ENCODE results near the gene COMMD4. TPM values are rescaled to one million over a fixed set of nuclear protein-coding genes. Genes with fewer than 3 reads are reported as not detected.
"Not testable (repeated sequence)": the region's sequence is repeated elsewhere in the genome, so short reads cannot be mapped to it uniquely, and the experiment has no call there.

Gene COMMD4
- total RNA-seq = 10 to 100 TPM; 67.1 to 72.3 TPM

GRCh38 chr15:75335705-75336355 is at the start of gene COMMD4:
TSS of gene COMMD4 (plus strand) at chr15:75336063. CDS start at chr15:75336090, 27 bp downstream.
- POLR2A ChIA-PET = interaction anchor here (0.6 to 1.9 kb wide), 4 partner anchors 15 to 720 kb away, joined by 4 to 7 read pairs (median 5); partner anchors contain the start of genes CLK3 and MAN2C1
- no peak for TF ChIP-seq CTCF (IDR thresholded peaks at IDR 0.05)
- intact Hi-C loops (cut with micrococcal nuclease) = no loop called here
- DNase-seq = peak; percentile 94
- Mint-ChIP-seq H3K4me1 (ENCODE audit: low read depth) (peaks cover 18% of the 10 kb centered on the region), H3K36me3 (ENCODE audit: low read depth) (peaks cover 3% of the 10 kb centered on the region), H3K27me3 (no peaks in the 10 kb centered on the region), H3K4me3 (peak within 1 kb of the TSS; percentile 93), H3K27ac (peak within 1 kb of the TSS; percentile 91), H3K9me3 (no peaks in the 10 kb centered on the region)
- CTCF ChIA-PET = interaction anchor here (0.9 kb wide), 1 partner anchor 32 kb away, joined by 3 read pairs; no protein-coding TSS in a partner anchor
- peak; percentile 89 for ATAC-seq

GRCh38 chr15:75293660-75294059 is 42.2 kb upstream of the COMMD4 start:
- H3K27ac Mint-ChIP-seq, POLR2A ChIA-PET, DNase-seq: not testable (repeated sequence)

GRCh38 chr15:75298541-75299310 is 37.1 kb upstream of the COMMD4 start:
- H3K9me3 Mint-ChIP-seq, POLR2A ChIA-PET: not testable (repeated sequence)

More at GRCh38 chr15:75293660-75294059, 42.2 kb upstream of the COMMD4 start:
- H3K36me3 Mint-ChIP-seq (ENCODE audit: low read depth); H3K27me3 Mint-ChIP-seq; H3K9me3 Mint-ChIP-seq; H3K4me3 Mint-ChIP-seq; CTCF ChIA-PET; ATAC-seq; intact Hi-C loops (cut with micrococcal nuclease); H3K4me1 Mint-ChIP-seq (ENCODE audit: low read depth): not testable (repeated sequence)

GRCh38 chr15:75299311-75299688 is 36.6 kb upstream of the COMMD4 start:
- POLR2A ChIA-PET; intact Hi-C loops (cut with micrococcal nuclease); H3K4me1 Mint-ChIP-seq (ENCODE audit: low read depth); H3K27me3 Mint-ChIP-seq; CTCF ChIA-PET; H3K9me3 Mint-ChIP-seq; H3K27ac Mint-ChIP-seq; H3K4me3 Mint-ChIP-seq; H3K36me3 Mint-ChIP-seq (ENCODE audit: low read depth): not testable (repeated sequence)
- DNase-seq (peak; percentile 76), ATAC-seq (peak; percentile 98)
- peak; percentile 53 for TF ChIP-seq CTCF (IDR thresholded peaks at IDR 0.05)

More at GRCh38 chr15:75298541-75299310, 37.1 kb upstream of the COMMD4 start:
- DNase-seq; CTCF ChIA-PET; H3K36me3 Mint-ChIP-seq (ENCODE audit: low read depth); H3K27me3 Mint-ChIP-seq; H3K27ac Mint-ChIP-seq; intact Hi-C loops (cut with micrococcal nuclease); H3K4me3 Mint-ChIP-seq; H3K4me1 Mint-ChIP-seq (ENCODE audit: low read depth): not testable (repeated sequence)
- TF ChIP-seq CTCF (IDR thresholded peaks at IDR 0.05) = peak; percentile 36
- ATAC-seq = peak; percentile 98

- H3K27ac Mint-ChIP-seq; H3K4me1 Mint-ChIP-seq (ENCODE audit: low read depth); DNase-seq; POLR2A ChIA-PET; H3K27me3 Mint-ChIP-seq; intact Hi-C loops (cut with micrococcal nuclease); H3K4me3 Mint-ChIP-seq; H3K9me3 Mint-ChIP-seq; H3K36me3 Mint-ChIP-seq (ENCODE audit: low read depth); ATAC-seq: not testable (repeated sequence)
- CTCF ChIA-PET = interaction anchor here (0.6 kb wide), 1 partner anchor 316 kb away, joined by 3 read pairs; no protein-coding TSS in a partner anchor
Observed at GRCh38 chr15:75300026-75300425, 35.8 kb upstream of the COMMD4 start.

GRCh38 chr15:75302318-75302717 is 33.5 kb upstream of the COMMD4 start:
- Mint-ChIP-seq H3K27me3 (peaks cover 7% of the 10 kb centered on the region), H3K4me1 (ENCODE audit: low read depth) (no peaks in the 10 kb centered on the region), H3K9me3 (no peaks in the 10 kb centered on the region), H3K4me3 (no peak overlapping the region), H3K27ac (no peak overlapping the region), H3K36me3 (ENCODE audit: low read depth) (no peaks in the 10 kb centered on the region)
- CTCF ChIA-PET = no interaction called here
- DNase-seq (no peak), ATAC-seq (no peak)
- POLR2A ChIA-PET = no interaction called here
- intact Hi-C loops (cut with micrococcal nuclease) = no loop called here
- TF ChIP-seq CTCF (IDR thresholded peaks at IDR 0.05) = no peak

- H3K4me3 Mint-ChIP-seq; POLR2A ChIA-PET; intact Hi-C loops (cut with micrococcal nuclease); ATAC-seq; H3K4me1 Mint-ChIP-seq (ENCODE audit: low read depth); H3K36me3 Mint-ChIP-seq (ENCODE audit: low read depth); H3K27me3 Mint-ChIP-seq; H3K27ac Mint-ChIP-seq; CTCF ChIA-PET; DNase-seq; H3K9me3 Mint-ChIP-seq: not testable (repeated sequence)
Observed at GRCh38 chr15:75302753-75303152, 33.1 kb upstream of the COMMD4 start.
